ENCODE measurements around the gene NRF1. TPM values are rescaled to one million over a fixed set of nuclear protein-coding genes. Genes with fewer than 3 reads are reported as not detected.

Gene NRF1
- total and polyA plus RNA-seq, 2 of the 13 experiments (the other 11 are each of a cell fraction or from before 2014, with no cell fraction given) = 9.3 to 10.1 TPM

- TF ChIP-seq PAWR (CRISPR knock-in tag; IDR thresholded peaks at IDR 0.05; ENCODE audit: borderline replicate concordance) (no peak), SP1 (IDR thresholded peaks at IDR 0.05) (no peak), SP1 (CRISPR knock-in tag; IDR thresholded peaks at IDR 0.05) (no peak; the same call in 1 of the 2 replicates), ARNT (IDR thresholded peaks at IDR 0.05) (no peak), FOXK2 (IDR thresholded peaks at IDR 0.05) (no peak), ATF4 (CRISPR knock-in tag; IDR thresholded peaks at IDR 0.05) (no peak), ZNF674 (CRISPR knock-in tag; IDR thresholded peaks at IDR 0.05; ENCODE audit: low read depth) (0 out of 2 replicates have a peak, but pooled peaks have one; percentile 54), ZFP90 (CRISPR knock-in tag; IDR thresholded peaks at IDR 0.05; ENCODE audit: borderline replicate concordance) (peak; percentile 58; the same call in 1 of the 2 replicates), ZSCAN29 (CRISPR knock-in tag; conservative IDR thresholded peaks at IDR 0.05) (no peak), RFXANK (CRISPR knock-in tag; IDR thresholded peaks at IDR 0.05) (0 out of 2 replicates have a peak, but pooled peaks have one; percentile 28), ZNF503 (CRISPR knock-in tag; IDR thresholded peaks at IDR 0.05) (no peak; the same call in 1 of the 2 replicates), HOXA5 (CRISPR knock-in tag; IDR thresholded peaks at IDR 0.05) (no peak), UBTF (CRISPR knock-in tag; IDR thresholded peaks at IDR 0.05) (peak; percentile 92), ZNF281 (CRISPR knock-in tag; IDR thresholded peaks at IDR 0.05; ENCODE audit: borderline replicate concordance) (peak; percentile 98), CREBL2 (CRISPR knock-in tag; IDR thresholded peaks at IDR 0.05; ENCODE audit: borderline replicate concordance) (peak; percentile 36; the same call in 1 of the 2 replicates), CBX1 (IDR thresholded peaks at IDR 0.05; ENCODE audit: low read depth) (peak; percentile 77), NR0B2 (CRISPR knock-in tag; IDR thresholded peaks at IDR 0.05) (peak; percentile 74; the same call in 1 of the 2 replicates), MLX (CRISPR knock-in tag; IDR thresholded peaks at IDR 0.05) (no peak), ZNF839 (CRISPR knock-in tag; IDR thresholded peaks at IDR 0.05; ENCODE audit: borderline replicate concordance) (no peak), MAFG (CRISPR knock-in tag; IDR thresholded peaks at IDR 0.05) (no peak)
Observed at GRCh38 chr7:129611246-129612111, at the start of gene NRF1 (continued).
